Measurements from ENCODE around the gene CTNNBIP1.

- TF ChIP-seq CTCF (conservative IDR thresholded peaks at IDR 0.05) (no peak), EZH2 (IDR thresholded peaks at IDR 0.05; ENCODE audit: low read depth) (no peak)
These were observed 5.1 kb downstream of the CTNNBIP1 start for GRCh38 chr1:9905010-9905409.

Data from PC-9 (cell line).